Hippocampal formation (tissue), 2 donors: ENCODE results near the gene IKZF1.

Experiments
- DNase-seq, 2 donors: peaks; one replicate each; lab custom pipeline; 2025; lab: John Stamatoyannopoulos, UW

Gene IKZF1

GRCh38 chr7:50308532-50309385 lies 4.2 kb downstream of the IKZF1 start:
- no peak for DNase-seq

- no peak for DNase-seq
These were observed 5.2 kb downstream of the IKZF1 start for GRCh38 chr7:50309721-50310120.

- DNase-seq = no peak
These were observed 5.8 kb downstream of the IKZF1 start for GRCh38 chr7:50310361-50310760.

GRCh38 chr7:50310956-50311355 lies 6.4 kb downstream of the IKZF1 start:
- DNase-seq = no peak

- no peak for DNase-seq
These were observed 8.0 kb downstream of the IKZF1 start for GRCh38 chr7:50312250-50313162.

- no peak for DNase-seq
These were observed 10.5 kb downstream of the IKZF1 start for GRCh38 chr7:50314836-50315592.

GRCh38 chr7:50315739-50316671 lies 11.5 kb downstream of the IKZF1 start:
- DNase-seq = no peak

GRCh38 chr7:50317221-50317678 lies 12.7 kb downstream of the IKZF1 start:
- no peak for DNase-seq

- DNase-seq = no peak
These were observed 13.5 kb downstream of the IKZF1 start for GRCh38 chr7:50317697-50318669.

GRCh38 chr7:50321487-50322067 lies 17.1 kb downstream of the IKZF1 start:
- no peak for DNase-seq

- no peak for DNase-seq
These were observed 19.6 kb downstream of the IKZF1 start for GRCh38 chr7:50324113-50324512.

- DNase-seq = no peak
These were observed 22.9 kb downstream of the IKZF1 start for GRCh38 chr7:50327443-50327842.

GRCh38 chr7:50329775-50330174 lies 25.3 kb downstream of the IKZF1 start:
- DNase-seq = no peak

- DNase-seq = no peak
These were observed 25.7 kb downstream of the IKZF1 start for GRCh38 chr7:50330254-50330653.

GRCh38 chr7:50330696-50331095 lies 26.2 kb downstream of the IKZF1 start:
- no peak for DNase-seq

GRCh38 chr7:50331564-50332208 lies 27.2 kb downstream of the IKZF1 start:
- DNase-seq = no peak

- DNase-seq = no peak
These were observed 28.0 kb downstream of the IKZF1 start for GRCh38 chr7:50332241-50333165.

- no peak for DNase-seq
These were observed 28.7 kb downstream of the IKZF1 start for GRCh38 chr7:50333221-50333651.
